ENCODE measurements around the gene EVI5L. TPM values are rescaled to one million over a fixed set of nuclear protein-coding genes. Genes with fewer than 3 reads are reported as not detected.
A peak's percentile ranks its signal among the peaks of the same experiment; 100 is the strongest.

The EVI5L gene
- total and polyA plus RNA-seq, 2 of the 13 experiments (the other 11 are each of a cell fraction or from before 2014, with no cell fraction given), result 1.7 to 2.4 TPM

DNA sequence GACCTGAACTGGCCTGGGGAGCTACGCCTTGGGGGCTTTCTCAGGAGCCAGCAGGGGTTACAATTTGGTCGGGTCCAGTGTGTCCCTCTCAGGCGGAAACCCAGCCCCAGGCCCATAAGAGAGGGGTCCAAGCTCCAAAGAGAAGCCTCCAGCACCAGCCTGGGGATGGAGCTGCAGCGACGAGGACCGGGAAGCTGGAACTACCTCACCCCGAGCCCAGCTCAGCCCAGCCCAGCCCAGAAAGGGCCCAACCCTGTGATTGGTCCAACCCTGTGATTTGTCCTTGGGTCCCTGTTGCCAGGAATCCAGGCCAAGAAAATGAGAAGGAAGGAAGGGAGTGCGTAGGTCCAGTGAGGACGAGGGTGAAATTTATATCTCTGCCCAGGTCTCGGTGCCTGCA is 42.9 kb upstream of the EVI5L start:
- Histone ChIP-seq H3K4me1 (ENCODE audit: insufficient read depth, low read length) (no peaks in the 10 kb centered on the region), H3K27ac (ENCODE audit: extremely low read length, insufficient read depth, low read length) (no peak overlapping the region), H3K4me3 (replicated peaks in 1 of 3; ENCODE audit: insufficient read depth in 1 of 3, low read depth in 2 of 3, low read length in 3 of 3) (no peak overlapping the region), H4K20me1 (ENCODE audit: insufficient read depth, low read length) (no peaks in the 10 kb centered on the region; the same call in 1 of the 2 replicates), H3K9me3 (ENCODE audit: low read length) (no peaks in the 10 kb centered on the region), H2AFZ (ENCODE audit: low read length) (no peak overlapping the region), H3K9ac (ENCODE audit: insufficient read depth, low read depth, low read length) (no peak overlapping the region), H3K36me3 (replicated peaks in 1 of 2; ENCODE audit: control insufficient read depth in 1 of 2, insufficient read depth in 2 of 2, low read length in 2 of 2) (no peaks in the 10 kb centered on the region), H3K4me2 (ENCODE audit: low read depth, low read length) (no peak overlapping the region), H3K79me2 (ENCODE audit: insufficient read depth, low read length) (no peaks in the 10 kb centered on the region), H3K27me3 (ENCODE audit: control insufficient read depth in 1 of 2, insufficient read depth in 2 of 2, low read length in 2 of 2) (peaks cover 2 to 17% of the 10 kb centered on the region in 2 experiments)
- BruUV-seq (replicated peaks), result no TSS peak
- intact Hi-C loops (cut with micrococcal nuclease; ENCODE audit: unreplicated experiment), result no loop called here
- DNase-seq (ENCODE audit: low spot score) (no peak), FAIRE-seq (no peak), ATAC-seq (no peak)
- TF ChIP-seq, protein P1, sequence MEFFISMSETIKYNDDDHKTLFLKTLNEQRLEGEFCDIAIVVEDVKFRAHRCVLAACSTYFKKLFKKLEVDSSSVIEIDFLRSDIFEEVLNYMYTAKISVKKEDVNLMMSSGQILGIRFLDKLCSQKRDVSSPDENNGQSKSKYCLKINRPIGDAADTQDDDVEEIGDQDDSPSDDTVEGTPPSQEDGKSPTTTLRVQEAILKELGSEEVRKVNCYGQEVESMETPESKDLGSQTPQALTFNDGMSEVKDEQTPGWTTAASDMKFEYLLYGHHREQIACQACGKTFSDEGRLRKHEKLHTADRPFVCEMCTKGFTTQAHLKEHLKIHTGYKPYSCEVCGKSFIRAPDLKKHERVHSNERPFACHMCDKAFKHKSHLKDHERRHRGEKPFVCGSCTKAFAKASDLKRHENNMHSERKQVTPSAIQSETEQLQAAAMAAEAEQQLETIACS (CRISPR knock-in tag; IDR thresholded peaks at IDR 0.05), result no peak
- TF ChIP-seq ISX (CRISPR knock-in tag; conservative IDR thresholded peaks at IDR 0.05), result no peak
- no peak for TF ChIP-seq ZBTB38 (CRISPR knock-in tag; IDR thresholded peaks at IDR 0.05)
- TF ChIP-seq PAF1 (CRISPR knock-in tag; IDR thresholded peaks at IDR 0.05), result no peak
- no peak for TF ChIP-seq ZNF235 (CRISPR knock-in tag; IDR thresholded peaks at IDR 0.05; ENCODE audit: borderline replicate concordance)
- no peak for TF ChIP-seq ZFAT (CRISPR knock-in tag; conservative IDR thresholded peaks at IDR 0.05)
- CTCF ChIA-PET (ENCODE audit: low intra/inter-chr PET ratio, low total read pairs), result no interaction called here
- WGBS (ENCODE audit: low lambda C conversion rate), result 11% methylated on average over 6 of the region's 10 CpGs
- in situ Hi-C loops (cut with HindIII; ENCODE audit: extremely low pct_ligation_motif_present, low pct_unique_long_range_greater_than_20kb), result no loop called here
- POLR2A ChIA-PET, result interaction anchor here (0.5 kb wide), 1 partner anchor 8 kb away, joined by 3 read pairs; no protein-coding TSS in a partner anchor

DNA sequence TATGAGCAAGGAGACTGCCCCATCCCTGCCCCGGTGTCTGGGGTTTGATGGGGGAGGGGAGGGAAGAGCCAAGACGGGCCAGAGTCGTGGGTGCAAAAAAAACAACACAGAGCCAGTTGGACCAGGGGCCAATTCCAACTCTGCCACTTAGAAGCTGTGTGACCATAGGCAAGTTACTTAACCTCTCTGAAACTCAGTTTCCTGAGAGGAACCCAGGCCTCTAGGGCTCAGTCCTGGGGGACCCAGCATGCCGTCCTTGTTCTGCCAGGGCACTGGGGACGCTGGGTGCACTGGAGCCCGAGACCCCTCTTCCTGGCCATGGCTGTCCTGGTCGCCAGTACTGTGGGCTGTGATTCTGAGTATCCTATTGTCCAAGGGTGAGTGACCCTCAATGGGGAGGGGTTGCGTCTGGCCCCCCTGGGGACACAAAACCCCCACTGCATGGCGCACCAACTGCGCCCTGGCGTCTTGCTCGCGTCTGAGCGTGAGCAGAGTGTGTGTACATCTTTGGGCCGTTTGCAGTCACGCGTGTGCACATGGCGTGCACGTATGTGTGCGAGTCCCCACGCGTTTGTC is 42.3 kb upstream of the EVI5L start:
- Histone ChIP-seq H3K36me3 (replicated peaks in 1 of 2; ENCODE audit: control insufficient read depth in 1 of 2, insufficient read depth in 2 of 2, low read length in 2 of 2) (no peaks in the 10 kb centered on the region), H3K4me2 (ENCODE audit: low read depth, low read length) (no peak overlapping the region), H3K9ac (ENCODE audit: insufficient read depth, low read depth, low read length) (no peak overlapping the region), H3K9me3 (ENCODE audit: low read length) (no peaks in the 10 kb centered on the region), H2AFZ (ENCODE audit: low read length) (no peak overlapping the region), H3K27ac (ENCODE audit: extremely low read length, insufficient read depth, low read length) (no peak overlapping the region), H3K4me1 (ENCODE audit: insufficient read depth, low read length) (no peaks in the 10 kb centered on the region), H4K20me1 (ENCODE audit: insufficient read depth, low read length) (no peaks in the 10 kb centered on the region; the same call in 1 of the 2 replicates), H3K4me3 (replicated peaks in 1 of 3; ENCODE audit: insufficient read depth in 1 of 3, low read depth in 2 of 3, low read length in 3 of 3) (no peak overlapping the region), H3K27me3 (ENCODE audit: control insufficient read depth in 1 of 2, insufficient read depth in 2 of 2, low read length in 2 of 2) (peaks cover 2 to 17% of the 10 kb centered on the region in 2 experiments), H3K79me2 (ENCODE audit: insufficient read depth, low read length) (no peaks in the 10 kb centered on the region)
- intact Hi-C loops (cut with micrococcal nuclease; ENCODE audit: unreplicated experiment) (no loop called here), in situ Hi-C loops (cut with HindIII; ENCODE audit: extremely low pct_ligation_motif_present, low pct_unique_long_range_greater_than_20kb) (no loop called here)
- TF ChIP-seq ZNF768 (CRISPR knock-in tag; IDR thresholded peaks at IDR 0.05), result peak; percentile 94
- no peak for TF ChIP-seq ZBTB20 (CRISPR knock-in tag; IDR thresholded peaks at IDR 0.05; ENCODE audit: borderline replicate concordance, low read depth)
- DNase-seq (ENCODE audit: low spot score) (no peak), ATAC-seq (no peak), FAIRE-seq (no peak)
- ChIA-PET POLR2A (interaction anchor here (0.5 kb wide), 1 partner anchor 9 kb away, joined by 3 read pairs; no protein-coding TSS in a partner anchor), CTCF (ENCODE audit: low intra/inter-chr PET ratio, low total read pairs) (no interaction called here)
- BruUV-seq (replicated peaks), result no TSS peak
- 0% methylated on average over 1 of the region's 22 CpGs for WGBS (ENCODE audit: low lambda C conversion rate)
